Activated CD8-positive, alpha-beta memory T cell treated with anti-CD3 and anti-CD28 coated beads, Interleukin-2, amount 50 U/mL, for 24 hours (primary cell): ENCODE measurements around the gene PDCD2L.
"Not testable (repeated sequence)": the region's sequence is repeated elsewhere in the genome, so short reads cannot be mapped to it uniquely, and the experiment has no call there.

Experiments
- DNase-seq: peaks from one replicate; pipeline ENCODE4 v3.0.0-alpha.2; 2020; ENCODE audit errors: extremely low read depth

Gene PDCD2L

DNA sequence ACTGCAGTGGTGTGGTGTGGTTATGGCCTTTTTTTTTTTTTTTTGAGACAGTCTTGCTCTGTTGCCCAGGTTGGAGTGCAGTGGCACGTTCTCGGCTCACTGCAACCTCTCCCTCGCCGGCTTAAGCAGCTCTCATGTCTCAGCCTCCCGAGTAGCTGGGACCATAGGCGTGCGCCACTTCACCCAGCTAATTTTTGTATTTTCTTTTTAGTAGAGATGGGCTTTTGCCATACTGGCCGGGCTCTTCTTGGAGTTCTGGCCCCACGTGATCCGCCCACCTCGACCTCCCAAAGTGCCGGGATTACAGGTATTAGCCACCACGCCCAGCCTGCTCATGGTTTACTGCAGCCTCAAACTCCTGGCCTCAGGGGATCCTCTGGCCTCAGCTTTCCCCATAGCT, 7.0 kb downstream of the PDCD2L start:
- no peak for DNase-seq

DNA sequence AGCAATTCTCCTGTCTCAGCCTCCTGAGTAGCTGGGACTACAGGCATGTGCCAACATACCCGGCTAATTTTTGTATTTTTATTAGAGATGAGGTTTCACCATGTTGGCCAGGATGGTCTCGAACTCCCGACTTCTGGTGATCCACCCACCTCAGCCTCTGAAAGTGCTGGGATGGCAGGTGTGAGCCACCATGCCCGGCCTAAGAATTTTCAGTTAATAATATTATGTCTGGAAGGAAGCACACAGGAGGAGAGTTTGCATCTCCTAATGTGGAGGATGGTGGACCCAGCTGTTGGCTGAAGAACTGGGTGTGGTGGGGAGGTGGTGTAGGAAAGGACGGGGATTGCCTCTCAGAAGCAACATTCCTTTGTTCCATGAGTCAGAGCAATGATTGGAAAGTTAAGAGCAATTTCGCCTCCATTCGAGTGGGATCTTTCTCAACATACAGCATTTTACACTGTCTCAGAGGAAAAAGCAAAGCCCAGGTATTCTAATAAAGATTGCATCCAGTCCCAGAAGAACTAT, 11.9 kb downstream of the PDCD2L start:
- no peak for DNase-seq

DNA sequence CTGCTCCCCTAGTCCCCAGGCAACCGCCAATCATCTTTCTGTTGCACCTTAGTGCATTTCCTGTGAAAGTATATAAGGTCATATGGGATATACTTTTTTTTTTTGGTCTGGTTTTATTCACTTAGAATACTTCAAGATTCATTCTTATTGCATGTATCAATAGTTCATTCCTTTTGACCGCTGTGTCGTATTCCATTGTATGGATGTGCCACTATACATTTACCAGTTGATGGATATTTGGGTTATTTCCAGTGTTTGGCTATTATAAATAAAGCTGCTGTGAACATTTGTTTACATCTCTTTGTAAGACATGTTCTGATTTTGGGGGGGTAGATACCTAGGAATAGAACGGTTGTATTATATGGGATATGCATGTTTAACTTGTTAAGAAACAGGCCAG, 14.1 kb downstream of the PDCD2L start:
- DNase-seq = no peak

DNA sequence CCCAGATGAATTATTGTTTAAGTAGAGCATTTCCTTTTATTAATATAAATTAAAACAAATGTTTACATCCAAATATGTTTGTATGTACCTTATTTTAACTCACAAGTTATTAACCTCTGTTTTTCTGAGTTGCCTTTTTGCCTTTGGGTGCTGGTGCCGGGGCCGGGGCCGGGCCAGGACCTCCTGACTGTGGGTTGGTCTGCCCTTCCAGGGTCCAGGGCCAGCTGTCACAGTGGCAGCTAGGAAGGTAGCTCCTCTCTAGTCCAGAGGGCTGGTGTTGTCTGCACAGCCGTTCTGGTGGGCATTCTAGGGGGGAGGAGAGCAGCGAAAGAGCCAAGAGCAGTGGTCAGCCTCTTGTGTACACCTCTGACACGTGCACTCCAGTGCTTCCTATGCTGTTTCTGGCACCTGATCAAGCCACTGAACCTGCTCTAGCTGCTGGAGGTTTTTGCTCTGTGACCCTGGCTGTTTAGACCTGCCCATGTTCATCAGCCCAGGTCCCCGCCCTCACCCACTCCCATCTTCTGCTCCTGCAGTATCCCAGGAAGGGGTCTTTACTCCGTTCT, 22.0 kb downstream of the PDCD2L start:
- DNase-seq = no peak

DNA sequence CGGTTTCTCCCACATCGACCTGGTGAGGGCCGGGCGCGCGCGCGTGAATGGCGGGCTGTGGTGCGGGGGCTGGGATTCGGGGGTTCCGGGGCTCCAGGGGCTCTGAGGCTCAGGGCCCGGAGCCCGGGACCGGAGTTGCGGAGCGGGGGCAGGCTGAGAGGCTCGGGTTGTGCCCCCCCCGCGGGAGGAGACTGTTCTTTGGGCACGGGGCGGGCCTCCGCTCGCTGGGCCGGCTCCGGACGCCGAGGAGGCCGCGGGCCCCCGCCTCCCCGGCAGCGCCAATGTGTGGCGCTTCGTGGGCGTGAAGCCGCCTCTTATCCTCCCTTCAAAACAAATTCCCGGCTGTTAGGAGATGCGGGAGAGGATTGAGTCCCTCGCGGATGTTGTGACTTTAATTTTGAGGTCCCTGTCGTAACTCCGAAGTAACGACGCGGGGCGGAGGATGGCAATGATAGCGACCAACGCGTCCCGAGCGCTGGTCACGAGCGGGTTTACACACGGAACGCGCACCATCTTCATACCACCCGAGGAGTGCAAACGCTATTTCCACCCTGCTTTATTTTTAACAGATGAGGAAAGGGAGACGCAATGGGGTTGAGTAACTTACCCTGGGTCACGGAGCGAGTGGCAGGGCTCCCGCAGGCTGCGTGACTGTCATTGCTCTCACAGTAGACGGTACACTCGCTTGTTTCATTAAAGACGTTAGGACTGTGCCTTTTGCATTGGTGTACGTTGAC, 24.5 kb downstream of the PDCD2L start:
- DNase-seq = no peak

DNA sequence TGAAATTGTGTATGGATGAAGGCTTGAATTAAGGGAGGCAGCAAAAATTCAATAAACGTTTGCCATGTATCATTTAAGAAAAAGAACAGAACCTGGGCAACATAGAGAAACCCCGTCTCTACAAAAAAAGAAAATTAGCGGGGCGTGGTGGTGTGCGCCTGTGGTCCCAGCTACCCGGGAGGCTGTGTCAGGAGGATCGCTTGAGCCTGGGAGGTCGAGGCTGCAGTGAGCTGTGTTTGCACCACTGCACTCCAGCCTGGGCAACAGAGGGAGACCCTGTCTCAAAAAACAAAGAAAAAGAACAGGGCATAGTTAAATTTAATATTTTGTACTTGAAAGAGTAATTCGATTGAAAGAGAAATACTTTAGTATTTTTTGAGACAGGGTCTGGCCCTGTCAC, 25.4 kb downstream of the PDCD2L start:
- no peak for DNase-seq

DNA sequence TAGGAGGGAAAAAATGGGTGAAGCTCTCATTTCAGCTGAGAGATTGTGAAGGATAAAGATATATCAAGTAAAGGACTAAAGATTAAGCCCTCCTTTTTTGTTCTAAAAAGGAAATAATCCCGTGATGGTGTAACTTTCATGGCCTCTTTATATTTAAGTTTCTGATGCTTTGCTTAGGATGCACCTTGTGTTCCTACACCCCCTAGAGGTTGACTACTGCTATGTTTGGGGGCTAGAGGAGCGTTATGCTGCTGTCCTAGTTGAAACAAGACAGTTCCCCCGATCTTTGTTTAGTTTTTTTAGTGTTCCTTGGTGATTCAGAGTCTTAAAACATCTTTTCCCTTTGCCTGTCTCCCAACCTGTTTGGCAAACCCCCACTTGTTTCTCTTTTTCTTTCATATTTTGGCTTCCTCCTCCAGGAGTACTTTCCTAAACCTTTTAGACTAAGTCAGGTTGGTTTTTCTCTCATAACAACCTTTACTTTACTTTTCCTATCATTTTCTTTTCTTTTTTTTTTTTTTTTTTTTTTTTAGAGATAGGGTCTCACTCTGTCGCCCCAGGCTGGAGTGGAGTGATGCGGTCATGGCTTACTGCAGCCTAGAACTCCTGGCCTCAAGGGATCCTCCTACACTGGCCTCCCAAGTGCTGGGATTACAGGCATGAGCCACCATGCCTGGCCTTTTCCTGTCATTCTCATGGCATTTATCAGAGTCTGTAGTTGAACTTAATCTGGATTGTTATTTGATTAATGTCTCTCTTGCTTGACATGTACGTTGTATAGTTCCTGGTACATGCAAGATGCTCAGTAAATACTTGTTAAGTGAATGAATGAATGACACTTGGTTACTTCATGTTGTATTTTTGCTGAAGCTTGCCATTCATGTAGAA, 26.8 kb downstream of the PDCD2L start:
- DNase-seq = no peak

DNA sequence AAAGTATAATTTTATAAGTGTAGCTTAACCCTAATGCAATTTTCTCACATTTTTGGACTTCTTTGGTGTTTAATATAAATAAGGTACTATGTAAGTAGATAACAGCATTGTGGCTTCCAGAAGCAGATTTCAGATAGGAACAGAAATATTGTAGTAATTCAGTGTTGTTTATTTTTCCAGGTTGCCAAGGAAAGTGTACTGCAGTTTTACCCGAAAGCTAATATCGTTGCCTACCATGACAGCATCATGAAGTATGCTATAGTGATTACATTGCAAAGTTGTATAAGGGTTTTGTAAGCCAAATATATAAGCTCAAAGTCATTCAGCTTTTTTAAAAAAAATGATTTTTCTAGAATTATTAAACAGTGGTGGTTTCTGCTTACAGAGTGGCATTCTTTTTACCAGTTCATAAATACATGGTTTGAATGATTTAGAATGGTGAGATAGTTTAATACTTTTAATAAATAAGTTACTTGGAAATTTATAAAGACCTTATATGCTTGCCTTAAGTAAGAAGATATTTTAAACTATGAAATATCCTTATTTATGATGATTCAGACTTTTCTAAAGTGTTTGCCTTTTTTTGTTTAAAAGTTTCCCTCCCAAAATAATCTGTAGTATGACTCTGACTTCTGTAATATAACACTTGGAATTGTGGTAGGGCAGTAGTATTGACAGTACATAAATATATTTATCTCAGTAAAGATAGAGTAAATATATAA, 27.6 kb downstream of the PDCD2L start:
- no peak for DNase-seq

DNA sequence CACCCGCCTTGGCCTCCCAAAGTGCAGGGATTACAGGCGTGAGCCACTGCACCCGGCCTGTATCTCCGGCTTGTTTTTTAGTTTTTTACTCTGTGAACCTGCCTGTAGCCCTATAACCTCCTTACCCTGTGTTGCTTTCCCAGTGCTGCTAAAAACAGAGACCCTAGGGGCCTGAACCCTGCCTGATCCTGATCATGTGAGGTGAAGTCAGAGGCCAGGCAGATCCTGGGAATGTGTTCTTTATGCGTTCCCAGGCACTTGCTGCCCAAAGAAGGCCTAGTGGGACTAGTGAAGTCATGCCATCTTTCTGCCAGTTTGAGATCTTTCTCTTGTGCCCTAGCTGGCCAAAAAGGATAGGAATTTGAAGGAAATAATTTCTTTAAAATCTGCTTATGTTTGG, 28.6 kb downstream of the PDCD2L start:
- no peak for DNase-seq

DNA sequence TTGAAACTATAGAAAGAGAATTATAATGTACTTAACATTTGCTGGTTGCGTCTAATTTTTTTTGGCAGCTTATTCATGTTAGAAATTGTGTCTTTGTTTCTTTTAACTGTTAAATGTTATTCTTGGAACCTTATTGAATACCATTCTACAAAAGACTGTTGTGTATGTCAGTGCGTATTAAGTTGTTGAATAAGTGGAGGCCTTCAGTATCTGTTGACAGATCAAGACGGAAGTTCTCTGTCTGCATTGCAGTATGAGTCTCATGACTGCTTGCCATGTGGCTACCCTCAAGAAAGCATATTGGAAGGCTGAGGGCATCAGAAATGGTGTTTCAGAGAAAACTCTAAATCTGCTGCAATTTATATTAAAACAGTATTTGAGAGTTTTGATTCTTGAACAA, 32.5 kb downstream of the PDCD2L start:
- DNase-seq = no peak

DNA sequence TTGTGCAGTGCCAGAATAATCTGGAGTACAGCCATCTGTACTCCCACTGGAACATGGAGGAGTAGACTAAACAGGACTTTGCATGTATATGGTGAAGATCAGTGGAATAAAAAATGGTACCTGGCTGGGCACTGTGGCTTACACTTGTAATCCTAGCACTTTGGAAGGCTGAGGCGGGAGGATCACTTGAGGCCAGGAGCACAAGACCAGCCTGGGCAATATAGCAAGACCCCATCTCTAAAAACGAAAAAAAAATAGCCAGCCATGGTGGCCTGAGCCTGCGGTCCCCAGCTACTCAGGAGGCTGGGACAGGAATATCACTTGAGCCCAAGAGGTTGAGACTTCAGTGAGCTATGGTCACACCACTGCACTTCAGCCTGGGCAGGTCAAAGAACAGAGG, 44.0 kb downstream of the PDCD2L start:
- DNase-seq = no peak

DNA sequence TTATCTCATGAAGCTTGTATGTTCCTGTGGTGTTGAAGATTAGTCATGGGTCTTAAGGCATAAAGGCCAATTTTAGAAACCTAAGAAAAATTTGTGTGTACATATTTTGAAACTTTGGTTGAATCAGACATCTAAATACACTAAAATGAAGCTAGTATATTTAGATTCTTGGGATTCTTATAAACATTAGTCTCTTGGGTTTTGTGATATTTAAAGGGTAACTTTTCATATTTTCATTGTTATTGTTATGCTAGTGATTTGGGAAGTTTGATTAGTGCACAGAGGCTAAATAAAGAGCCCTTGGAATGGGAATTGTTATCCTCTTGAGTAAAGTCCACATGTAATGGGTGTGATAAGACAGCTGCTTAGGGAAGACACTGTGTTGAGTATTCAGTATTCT, 48.5 kb downstream of the PDCD2L start:
- no peak for DNase-seq

DNA sequence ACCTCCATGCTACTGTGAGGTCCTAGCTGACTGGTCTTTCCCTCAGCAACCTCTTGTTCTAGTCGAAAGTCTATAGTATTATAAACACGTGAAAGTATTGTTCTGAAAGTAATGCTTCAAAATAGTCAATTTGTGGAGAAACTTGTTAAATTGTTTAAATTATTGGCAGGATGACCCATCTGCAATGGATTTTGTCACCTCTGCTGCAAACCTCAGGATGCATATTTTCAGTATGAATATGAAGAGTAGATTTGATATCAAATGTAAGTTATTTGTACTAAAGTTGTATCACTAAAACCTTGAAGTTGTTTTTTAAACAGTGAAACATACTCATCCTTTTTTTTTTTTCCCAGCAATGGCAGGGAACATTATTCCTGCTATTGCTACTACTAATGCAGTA, 49.9 kb downstream of the PDCD2L start:
- DNase-seq = no peak

DNA sequence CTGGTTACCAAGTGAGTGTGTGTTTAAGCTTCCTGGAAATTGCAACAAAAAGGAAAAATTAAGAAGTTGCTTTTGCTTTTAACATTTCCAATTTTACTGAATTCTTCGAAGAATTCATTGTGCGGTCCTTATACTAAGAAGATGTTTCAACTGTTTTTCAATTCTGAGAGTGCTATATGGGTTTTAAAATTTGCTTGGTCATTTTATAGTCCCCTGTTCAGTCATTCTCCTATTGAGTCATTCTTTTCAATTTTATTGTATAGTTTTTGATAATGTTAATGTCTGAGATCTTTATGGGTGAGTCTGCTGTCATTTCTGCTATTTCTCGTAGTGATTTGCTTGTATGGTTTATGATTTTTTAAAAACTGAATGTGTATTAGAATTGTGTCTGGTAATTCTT, 50.5 kb downstream of the PDCD2L start:
- DNase-seq = no peak

DNA sequence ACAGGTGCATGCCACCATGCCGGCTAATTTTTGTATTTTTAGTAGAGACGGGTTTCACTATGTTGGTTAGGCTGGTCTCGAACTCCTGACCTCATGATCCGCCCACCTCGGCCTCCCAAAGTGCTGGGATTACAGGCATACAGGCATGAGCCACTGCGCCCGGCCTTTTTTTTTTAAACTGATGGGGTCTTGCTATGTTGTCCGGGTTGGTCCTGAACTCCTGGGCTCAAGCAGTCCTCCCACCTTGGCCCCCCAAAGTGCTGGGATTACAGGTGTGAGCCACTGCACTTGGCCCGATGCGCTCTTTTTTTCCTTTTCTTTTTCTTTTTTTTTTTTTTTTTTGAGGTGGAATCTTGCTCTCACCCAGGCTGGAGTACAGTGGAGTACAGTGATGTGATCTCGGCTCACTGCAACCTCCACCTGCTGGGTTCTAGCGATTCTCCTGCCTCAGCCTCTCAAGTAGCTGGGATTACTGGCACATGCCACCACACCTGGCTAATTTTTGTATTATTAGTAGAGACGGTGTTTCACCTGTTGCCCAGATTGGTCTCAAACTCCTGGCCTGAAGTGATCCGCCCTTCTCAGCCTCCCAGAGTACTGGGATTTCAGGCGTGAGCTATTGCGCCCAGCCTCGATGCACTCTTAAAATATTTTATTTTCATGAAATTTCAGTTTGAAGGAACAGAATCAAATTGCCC, 51.7 kb downstream of the PDCD2L start:
- DNase-seq = not testable (repeated sequence)

DNA sequence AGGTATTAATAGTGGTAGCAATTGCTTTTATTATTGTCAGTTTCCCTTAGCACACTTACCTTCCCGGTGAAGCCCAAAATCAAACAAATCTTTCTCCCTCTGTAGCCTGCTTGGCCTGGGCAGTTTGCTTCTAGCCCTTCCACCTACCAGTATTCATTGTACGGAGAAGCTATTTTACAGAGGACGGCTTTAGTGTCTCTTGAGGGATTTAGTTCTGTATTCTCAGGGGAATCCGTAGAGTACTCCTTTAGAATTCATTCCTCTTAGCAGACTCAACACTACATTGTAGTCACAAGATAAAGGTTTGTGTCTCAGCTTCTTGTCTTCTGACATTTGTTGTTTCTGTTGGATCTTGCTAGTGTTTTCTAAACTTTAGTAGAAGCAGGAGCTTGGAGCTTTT, 53.2 kb downstream of the PDCD2L start:
- no peak for DNase-seq

DNA sequence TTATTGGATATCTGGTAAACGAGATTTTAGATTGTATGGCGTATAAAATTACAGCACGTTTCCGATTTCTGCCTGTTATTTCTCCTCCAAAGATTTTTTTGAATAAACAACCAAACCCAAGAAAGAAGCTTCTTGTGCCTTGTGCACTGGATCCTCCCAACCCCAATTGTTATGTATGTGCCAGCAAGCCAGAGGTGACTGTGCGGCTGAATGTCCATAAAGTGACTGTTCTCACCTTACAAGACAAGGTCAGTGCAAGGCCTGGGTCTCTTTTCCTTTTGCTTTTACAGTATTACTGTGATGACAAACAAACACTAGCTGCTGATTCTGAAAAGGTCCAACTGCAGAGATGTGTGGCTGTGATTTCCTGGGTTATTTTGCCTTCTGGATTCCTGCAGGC, 54.5 kb downstream of the PDCD2L start:
- no peak for DNase-seq

DNA sequence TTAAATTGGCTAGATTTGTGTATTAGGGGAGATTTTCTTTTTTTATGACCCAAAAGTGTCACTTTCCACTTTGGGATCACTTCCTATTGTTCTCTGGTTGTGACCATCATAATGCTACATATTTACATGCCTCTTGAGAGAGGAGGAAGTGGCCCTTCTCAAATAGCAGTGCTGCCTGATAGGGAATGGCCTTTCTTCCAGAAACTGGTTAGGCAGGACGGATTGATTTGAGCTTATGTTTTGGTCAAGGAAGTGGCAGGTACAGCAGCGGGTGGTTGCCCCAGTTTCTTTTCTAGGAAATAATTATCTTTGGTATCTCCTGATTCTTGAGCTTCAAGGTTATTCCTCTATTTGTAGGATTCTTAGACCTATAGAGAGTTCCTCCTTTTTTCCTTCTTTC, 55.4 kb downstream of the PDCD2L start:
- no peak for DNase-seq

DNA sequence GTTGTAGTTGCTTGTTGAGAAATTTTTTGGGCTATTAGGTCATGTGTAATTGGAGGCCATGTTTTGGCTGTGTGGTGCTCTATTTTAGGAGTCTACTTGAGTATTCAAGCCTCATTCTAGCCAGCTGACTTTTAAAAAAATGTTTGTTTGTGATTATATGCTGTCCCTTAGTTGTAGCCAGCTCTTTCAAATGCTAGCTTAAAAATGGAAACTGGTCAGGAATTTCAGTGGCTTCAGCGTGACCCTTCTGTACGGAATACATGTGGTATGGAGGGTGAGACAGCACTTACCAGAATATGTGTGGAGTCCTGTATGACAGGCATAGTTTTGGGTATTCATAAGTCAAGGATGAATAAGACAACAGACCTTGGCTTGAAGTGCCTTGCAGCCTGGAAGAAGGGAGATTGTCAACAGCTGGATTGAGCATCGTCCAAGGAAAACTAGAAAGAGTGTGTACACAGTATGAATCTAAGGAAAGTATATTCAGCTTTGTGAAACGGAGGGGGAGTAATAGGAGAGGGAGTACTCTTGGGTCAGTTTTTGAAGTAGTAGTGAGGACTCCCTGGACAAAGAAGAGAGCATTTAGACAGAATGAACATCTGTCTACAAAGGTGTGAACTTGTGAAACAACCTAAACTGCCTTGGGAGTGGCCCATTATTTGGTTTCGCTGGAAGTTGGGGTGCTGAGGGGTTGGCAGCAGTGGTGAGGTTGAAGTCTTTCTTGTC, 57.3 kb downstream of the PDCD2L start:
- DNase-seq = no peak

DNA sequence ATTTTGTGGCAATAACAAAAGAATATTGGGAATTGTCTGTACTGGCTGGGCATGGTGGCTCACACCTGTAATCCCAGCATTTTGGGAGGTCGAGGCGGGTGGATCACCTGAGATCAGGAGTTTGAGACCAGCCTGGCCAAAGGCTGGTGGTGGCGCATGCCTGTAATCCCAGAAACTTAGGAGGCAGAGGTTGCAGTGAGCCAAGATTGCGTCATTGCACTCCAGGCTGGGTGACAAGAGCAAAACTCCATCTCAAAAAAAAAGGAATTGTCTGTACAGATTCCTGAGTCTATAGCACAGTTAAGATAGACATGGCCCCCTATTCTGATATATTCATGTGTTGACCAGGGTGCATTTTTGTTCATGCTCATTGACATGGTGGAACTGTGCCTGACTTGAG, 60.6 kb downstream of the PDCD2L start:
- not testable (repeated sequence) for DNase-seq

DNA sequence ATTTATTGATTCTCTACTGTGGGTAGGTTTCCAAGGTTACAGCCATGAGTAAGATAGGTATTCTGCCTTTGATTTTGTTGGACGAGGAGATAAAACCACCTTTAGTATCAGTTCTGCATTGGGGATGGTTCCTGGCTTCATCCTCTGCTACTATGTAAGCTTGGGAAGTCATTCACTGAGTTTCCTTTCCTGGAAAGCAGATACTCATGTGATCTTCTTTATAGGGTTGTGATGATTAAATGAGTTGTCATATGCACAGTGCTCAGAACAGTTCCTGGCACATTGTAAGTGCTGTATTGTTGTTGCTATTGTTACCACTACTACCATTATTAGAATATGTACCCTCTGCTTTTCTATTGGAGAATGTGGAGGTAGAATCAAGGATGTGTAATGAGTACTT, 64.2 kb downstream of the PDCD2L start:
- no peak for DNase-seq
